ENCODE measurements around the gene LAMP1. TPM values are rescaled to one million over a fixed set of nuclear protein-coding genes. Genes with fewer than 3 reads are reported as not detected.
"Not testable (repeated sequence)": the region's sequence is repeated elsewhere in the genome, so short reads cannot be mapped to it uniquely, and the experiment has no call there.

Gene LAMP1
- total and polyA plus RNA-seq, 9 donors: 51.7 to 212 (median 144) TPM

DNA sequence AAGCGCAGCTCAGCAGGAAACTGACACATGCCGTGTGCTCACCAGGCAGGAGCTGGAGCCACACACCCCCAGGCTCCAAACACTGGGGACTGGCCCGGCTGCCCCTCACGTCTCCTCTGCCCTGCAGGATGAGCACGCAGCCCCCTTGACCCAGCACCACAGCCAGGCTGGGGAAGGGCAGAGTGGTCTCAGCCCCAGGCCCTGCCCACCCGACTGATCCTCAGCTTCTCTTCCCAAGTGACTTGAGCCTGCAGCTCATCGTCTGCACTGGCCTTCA, 46.6 kb downstream of the LAMP1 start:
- intact Hi-C loops (cut with DNase I): no loop called here
- Histone ChIP-seq H3K36me3 (no peaks in the 10 kb centered on the region), H3K4me3 (no peak overlapping the region), H3K27ac (no peak overlapping the region), H3K4me1 (ENCODE audit: insufficient read depth) (no peaks in the 10 kb centered on the region), H3K9me3 (no peaks in the 10 kb centered on the region), H3K27me3 (no peaks in the 10 kb centered on the region)
- 91 to 98% (median 93%) methylated on average over 7 of the region's 7 CpGs for WGBS, 3 donors
- peak in 1 of 5 donors; percentile 7 for DNase-seq
- TF ChIP-seq, protein P1, sequence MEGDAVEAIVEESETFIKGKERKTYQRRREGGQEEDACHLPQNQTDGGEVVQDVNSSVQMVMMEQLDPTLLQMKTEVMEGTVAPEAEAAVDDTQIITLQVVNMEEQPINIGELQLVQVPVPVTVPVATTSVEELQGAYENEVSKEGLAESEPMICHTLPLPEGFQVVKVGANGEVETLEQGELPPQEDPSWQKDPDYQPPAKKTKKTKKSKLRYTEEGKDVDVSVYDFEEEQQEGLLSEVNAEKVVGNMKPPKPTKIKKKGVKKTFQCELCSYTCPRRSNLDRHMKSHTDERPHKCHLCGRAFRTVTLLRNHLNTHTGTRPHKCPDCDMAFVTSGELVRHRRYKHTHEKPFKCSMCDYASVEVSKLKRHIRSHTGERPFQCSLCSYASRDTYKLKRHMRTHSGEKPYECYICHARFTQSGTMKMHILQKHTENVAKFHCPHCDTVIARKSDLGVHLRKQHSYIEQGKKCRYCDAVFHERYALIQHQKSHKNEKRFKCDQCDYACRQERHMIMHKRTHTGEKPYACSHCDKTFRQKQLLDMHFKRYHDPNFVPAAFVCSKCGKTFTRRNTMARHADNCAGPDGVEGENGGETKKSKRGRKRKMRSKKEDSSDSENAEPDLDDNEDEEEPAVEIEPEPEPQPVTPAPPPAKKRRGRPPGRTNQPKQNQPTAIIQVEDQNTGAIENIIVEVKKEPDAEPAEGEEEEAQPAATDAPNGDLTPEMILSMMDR (IDR thresholded peaks at IDR 0.05): no peak
- TF ChIP-seq EP300 (IDR thresholded peaks at IDR 0.05): no peak
- TF ChIP-seq POLR2A (IDR thresholded peaks at IDR 0.05): no peak

DNA sequence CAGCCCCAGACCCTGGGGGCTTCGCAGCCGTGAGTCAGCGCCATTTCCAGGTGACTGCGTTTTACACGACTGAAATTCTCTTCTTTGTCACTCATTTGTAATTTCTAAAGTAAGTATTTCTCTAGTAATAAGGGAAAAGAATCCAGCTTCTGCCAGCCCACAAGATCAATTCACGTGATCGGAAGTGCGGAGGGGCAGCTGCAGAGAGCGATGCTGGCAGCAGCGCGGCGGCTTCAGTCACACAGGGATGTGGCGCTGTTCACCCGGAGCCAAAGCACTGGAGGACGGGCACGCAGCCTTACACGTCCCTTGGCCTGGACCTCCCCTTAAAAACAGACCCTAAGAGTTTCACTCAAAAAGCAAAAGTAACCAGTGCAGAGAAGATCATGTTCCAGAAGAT, 48.4 kb downstream of the LAMP1 start:
- no peaks in the 10 kb centered on the region for H3K36me3 ChIP-seq
- intact Hi-C loops (cut with DNase I): no loop called here
- no peak overlapping the region for H3K27ac ChIP-seq
- no peaks in the 10 kb centered on the region for H3K4me1 ChIP-seq (ENCODE audit: insufficient read depth)
- H3K4me3 ChIP-seq: no peak overlapping the region
- 93 to 97% (median 97%) methylated on average over 17 of the region's 17 CpGs for WGBS, 3 donors
- TF ChIP-seq, protein P1 (IDR thresholded peaks at IDR 0.05): no peak
- TF ChIP-seq EP300 (IDR thresholded peaks at IDR 0.05) (no peak), POLR2A (IDR thresholded peaks at IDR 0.05) (no peak)
- H3K27me3 ChIP-seq: no peaks in the 10 kb centered on the region
- DNase-seq: peak in 1 of 5 donors; percentile 12
- no peaks in the 10 kb centered on the region for H3K9me3 ChIP-seq

DNA sequence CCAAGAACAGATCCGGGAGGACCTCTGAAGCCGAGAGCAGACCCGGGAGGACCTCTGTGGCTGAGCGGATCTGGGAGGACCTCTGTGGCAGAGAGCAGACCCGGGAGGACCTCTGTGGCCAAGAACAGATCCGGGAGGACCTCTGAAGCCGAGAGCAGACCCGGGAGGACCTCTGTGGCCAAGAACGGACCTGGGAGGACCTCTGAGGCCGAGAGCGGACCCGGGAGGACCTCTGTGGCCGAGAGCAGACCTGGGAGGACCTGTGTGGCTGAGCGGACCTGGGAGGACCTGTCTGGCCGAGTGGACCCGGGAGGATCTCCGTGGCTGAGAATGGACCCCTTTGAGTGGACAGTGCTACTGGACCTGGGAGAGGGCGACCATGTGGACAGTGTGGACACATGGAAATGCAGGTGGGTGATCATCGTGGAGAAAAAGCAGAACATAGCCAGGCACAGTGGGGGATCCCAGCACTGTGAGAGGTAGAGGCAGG, 50.7 kb downstream of the LAMP1 start:
- H3K27ac ChIP-seq; H3K36me3 ChIP-seq; H3K9me3 ChIP-seq; intact Hi-C loops (cut with DNase I); H3K4me3 ChIP-seq; H3K27me3 ChIP-seq: not testable (repeated sequence)
- 95 to 98% (median 97%) methylated on average over 19 of the region's 19 CpGs for WGBS, 3 donors
- peaks cover 12% of the 10 kb centered on the region for H3K4me1 ChIP-seq (ENCODE audit: insufficient read depth)
- DNase-seq: peak in 1 of 5 donors; percentile 12

DNA sequence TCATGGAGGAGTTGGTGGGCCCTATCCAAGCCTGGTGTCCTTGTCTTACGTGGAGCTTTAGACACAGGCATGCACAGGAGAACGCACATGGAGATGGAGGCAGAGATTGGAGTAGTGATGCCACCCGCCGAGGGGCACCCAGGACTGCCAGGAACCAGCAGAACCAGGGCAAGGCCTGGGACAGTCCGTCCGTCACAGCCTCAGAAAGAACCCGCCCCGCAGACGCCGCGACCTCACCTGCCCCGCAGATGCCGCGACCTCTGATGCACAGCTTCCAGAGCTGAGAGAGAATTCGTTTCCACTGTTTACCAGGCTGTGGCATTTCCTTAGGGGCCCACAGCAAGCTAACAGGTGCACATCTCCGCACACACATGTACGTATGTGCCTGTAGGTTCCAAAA, 51.6 kb downstream of the LAMP1 start:
- no peaks in the 10 kb centered on the region for H3K27me3 ChIP-seq
- DNase-seq: peak in 1 of 5 donors; percentile 16
- no peaks in the 10 kb centered on the region for H3K9me3 ChIP-seq
- peaks cover 12% of the 10 kb centered on the region for H3K4me1 ChIP-seq (ENCODE audit: insufficient read depth)
- intact Hi-C loops (cut with DNase I): no loop called here
- no peak overlapping the region for H3K4me3 ChIP-seq
- no peak overlapping the region for H3K27ac ChIP-seq
- WGBS, 3 donors: 96 to 98% (median 96%) methylated on average over 17 of the region's 17 CpGs
- TF ChIP-seq, protein P1 (IDR thresholded peaks at IDR 0.05): no peak
- TF ChIP-seq POLR2A (IDR thresholded peaks at IDR 0.05) (no peak), EP300 (IDR thresholded peaks at IDR 0.05) (no peak)
- H3K36me3 ChIP-seq: no peaks in the 10 kb centered on the region

DNA sequence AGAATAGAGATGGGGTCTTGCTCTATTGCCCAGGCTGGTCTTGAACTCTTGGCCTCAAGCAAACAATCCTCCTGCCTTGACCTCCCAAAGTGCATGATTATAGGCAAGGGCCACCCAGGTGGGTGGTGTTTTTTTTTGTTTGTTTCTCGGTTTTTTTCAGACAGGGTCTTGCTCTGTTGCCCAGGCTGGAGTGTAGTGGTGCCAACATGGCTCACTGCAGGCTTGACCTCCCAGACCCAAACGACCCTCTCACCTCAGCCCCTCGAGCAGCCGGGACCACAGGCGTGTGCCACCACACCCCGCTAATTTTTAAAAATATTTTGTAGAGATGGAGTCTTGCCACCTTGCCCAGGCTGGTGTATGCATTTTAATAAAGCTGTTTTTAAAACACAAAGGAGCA, 52.0 kb downstream of the LAMP1 start:
- no peaks in the 10 kb centered on the region for H3K36me3 ChIP-seq
- intact Hi-C loops (cut with DNase I): no loop called here

More for the DNA sequence above, 52.0 kb downstream of the LAMP1 start:
- Histone ChIP-seq H3K27me3 (no peaks in the 10 kb centered on the region), H3K4me1 (ENCODE audit: insufficient read depth) (peaks cover 12% of the 10 kb centered on the region), H3K4me3 (no peak overlapping the region), H3K9me3 (no peaks in the 10 kb centered on the region), H3K27ac (no peak overlapping the region)
- peak in 1 of 5 donors; percentile 4 for DNase-seq
- TF ChIP-seq, protein P1 (IDR thresholded peaks at IDR 0.05): no peak
- TF ChIP-seq POLR2A (IDR thresholded peaks at IDR 0.05): no peak
- TF ChIP-seq EP300 (IDR thresholded peaks at IDR 0.05): no peak
- WGBS, 3 donors: 85 to 95% (median 92%) methylated on average over 6 of the region's 6 CpGs

Data from ovary (tissue), 9 donors.